Spleen (tissue), 11 donors: ENCODE data around the gene ADD1. TPM values are rescaled to one million over a fixed set of nuclear protein-coding genes. Genes with fewer than 3 reads are reported as not detected.

Experiments
- DNase-seq: peaks from one replicate; pipeline ENCODE4 v3.0.0-alpha.2; 2020
- H3K27ac ChIP-seq, 8 donors: fragments of 200-600 bp; sonication (generic) in 7 of 8; 1 replicate in 4 of 8; 2 replicates in 4 of 8; pipeline versions ENCODE4 v1.5.0 to v1.8.0; 2016 to 2021; ENCODE audit warnings: inconsistent platforms in 4 of 8, mild to moderate bottlenecking in 4 of 8, moderate library complexity in 1 of 8
- H3K27me3 ChIP-seq, 7 donors: fragments of 200-600 bp; sonication (generic) in 6 of 7; replicated peaks in 1 of 7; 1 replicate in 4 of 7; 2 replicates in 3 of 7; pipeline versions ENCODE4 v1.5.0 to v1.8.0; 2016 to 2021; ENCODE audit warnings: inconsistent platforms in 3 of 7, mild to moderate bottlenecking in 1 of 7
- H3K36me3 ChIP-seq, 6 donors: fragments of 200-600 bp; sonication (generic) in 5 of 6; 1 replicate in 4 of 6; 2 replicates in 2 of 6; pipeline versions ENCODE4 v1.5.0 to v1.8.0; 2016 to 2021; ENCODE audit warnings: inconsistent platforms in 2 of 6
- H3K4me1 ChIP-seq, 6 donors: fragments of 200-600 bp; sonication (generic) in 5 of 6; 1 replicate in 3 of 6; 2 replicates in 3 of 6; pipeline versions ENCODE4 v1.5.0 to v1.8.0; 2016 to 2021; ENCODE audit warnings: inconsistent platforms in 3 of 6
- H3K4me3 ChIP-seq, 8 donors: fragments of 200-600 bp; sonication (generic) in 7 of 8; 1 replicate in 4 of 8; 2 replicates in 4 of 8; pipeline versions ENCODE4 v1.5.0 to v1.8.0; 2016 to 2021; ENCODE audit warnings: inconsistent platforms in 4 of 8, mild to moderate bottlenecking in 4 of 8, moderate library complexity in 2 of 8
- H3K9me3 ChIP-seq, 8 donors: fragments of 200-600 bp; sonication (generic) in 7 of 8; 1 replicate in 4 of 8; 2 replicates in 4 of 8; pipeline versions ENCODE4 v1.5.0 to v1.8.0; 2016 to 2021; ENCODE audit warnings: inconsistent platforms in 4 of 8
- POLR2A ChIP-seq, 3 donors: fragments of 450-650 bp; IDR thresholded peaks; one replicate each; pipeline ENCODE4 v1.5.1; 2017; ENCODE audit warnings: antibody characterized with exemption in 3 of 3, mild to moderate bottlenecking in 1 of 3
- POLR2AphosphoS5 ChIP-seq, 3 donors: sonication (generic); formaldehyde crosslinking; IDR thresholded peaks; one replicate each; pipeline ENCODE4 v1.5.1; 2017; ENCODE audit warnings: antibody characterized with exemption in 3 of 3
- WGBS, 5 donors: extraction: QIAGEN DNeasy Blood & Tissue Kit in 3 of 5; methylation state at CpG; one replicate each; pipeline versions ENCODE4 v1.1.5 to v1.1.7; 2013 to 2018; 5-methylcytosine and 5-hydroxymethylcytosine counted together
- intact Hi-C: fragments of 100-400 bp; cut with DNase I; formaldehyde crosslinking; loops from one replicate; pipeline ENCODE4 v1.15.0; 2023; ENCODE audit warnings: low total_unique reads
- polyA plus RNA-seq, 3 donors: library from polyadenylated mRNA; stranded (reverse); fragments of 200-250 nt; gene quantifications; one replicate each; pipeline ENCODE4 v1.2.1, GENCODE V29; 2013
- total RNA-seq, 7 donors: library from RNA; depleted of rRNA in 3 of 7; stranded (reverse); fragments of >200 nt in 3 of 7; fragmentation: NEBNext Ultra II Directional in 4 of 7; extraction: Animal tissue kit (Norgen Biotek cat#: 25700) in 4 of 7; gene quantifications; one replicate each; pipeline versions ENCODE4 v1.1.0 to v1.2.1, GENCODE V29; 2016 to 2021
- TF ChIP-seq, protein P1 (sequence below), 11 experiments: fragments of 200-600 bp in 7 of 11; fragments of 450-650 bp in 4 of 11; sonication (generic) in 4 of 11; IDR thresholded peaks in 8 of 11; conservative IDR thresholded peaks in 3 of 11; 1 replicate in 7 of 11; 2 replicates in 4 of 11; pipeline versions ENCODE4 v1.4.0 to v1.8.0; 2016 to 2021; ENCODE audit warnings: antibody characterized with exemption in 11 of 11, inconsistent platforms in 4 of 11, mild to moderate bottlenecking in 1 of 11
- donor health status: healthy with polysubstance abuse.
- donor health status: DM: no; HTN: no; CAD: no; lungs with moderate emphysema.
- donor health status: DM: no; HTN: no; CAD: no.
- donor health status: Bipolar disorder and iron deficiency.
- donor health status: healthy.
- donor health status: DM: no; HTN: no; CAD: no.
- donor health status: DM: yes; HTN: yes; CAD: no.

ADD1 gene
- total and polyA plus RNA-seq, 10 donors: 175 to 348 (median 265) TPM

DNA sequence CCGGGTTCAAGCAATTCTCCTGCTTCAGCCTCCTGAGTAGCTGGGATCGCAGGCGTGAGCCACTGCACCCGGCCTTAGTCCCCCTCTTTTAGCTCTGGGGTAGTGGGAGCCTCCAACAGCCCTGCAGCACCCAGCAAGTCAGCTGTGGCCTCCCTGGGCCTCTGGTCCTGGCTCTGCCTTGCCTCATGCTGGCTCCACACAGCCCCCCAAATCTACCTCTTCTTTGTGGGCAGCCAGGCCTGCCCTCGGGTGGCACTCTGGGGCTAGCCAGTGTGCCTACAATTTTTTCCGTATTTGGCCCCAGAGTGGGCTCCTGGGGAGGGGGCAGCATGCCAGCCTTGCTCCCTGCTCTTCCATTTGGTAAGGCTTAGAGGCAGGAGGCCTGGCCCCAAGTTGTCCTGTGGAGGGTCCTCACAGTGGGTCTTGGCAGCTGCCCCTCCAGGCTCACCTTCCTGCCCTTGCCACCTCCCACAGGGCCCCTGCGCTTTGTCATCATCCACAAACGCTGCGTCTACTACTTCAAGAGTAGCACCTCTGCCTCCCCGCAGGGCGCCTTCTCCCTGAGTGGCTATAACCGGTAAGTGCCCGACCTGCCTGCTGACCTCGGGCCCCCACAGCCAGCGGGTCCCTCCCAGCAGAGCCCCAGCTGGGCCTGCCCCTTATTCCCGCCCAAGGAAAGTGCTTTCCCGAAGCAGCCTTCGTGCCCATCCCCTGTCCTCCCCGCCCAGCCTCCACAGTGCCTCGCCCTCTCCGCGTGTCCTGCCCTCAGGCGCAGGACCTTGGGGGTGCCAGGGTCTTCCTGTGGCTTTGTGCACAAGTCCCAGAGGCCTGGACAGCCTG, 21.0 kb upstream of the ADD1 start:
- intact Hi-C loops: no loop called here
- peaks cover 0 to 96% (median 69%) of the 10 kb centered on the region in 6 donors for H3K36me3 ChIP-seq
- no peak overlapping the region for H3K4me3 ChIP-seq
- peak; percentile 69 for DNase-seq
- H3K27me3 ChIP-seq: no peaks in the 10 kb centered on the region
- peaks cover 17 to 91% (median 60%) of the 10 kb centered on the region in 6 donors for H3K4me1 ChIP-seq
- TF ChIP-seq, protein P1, sequence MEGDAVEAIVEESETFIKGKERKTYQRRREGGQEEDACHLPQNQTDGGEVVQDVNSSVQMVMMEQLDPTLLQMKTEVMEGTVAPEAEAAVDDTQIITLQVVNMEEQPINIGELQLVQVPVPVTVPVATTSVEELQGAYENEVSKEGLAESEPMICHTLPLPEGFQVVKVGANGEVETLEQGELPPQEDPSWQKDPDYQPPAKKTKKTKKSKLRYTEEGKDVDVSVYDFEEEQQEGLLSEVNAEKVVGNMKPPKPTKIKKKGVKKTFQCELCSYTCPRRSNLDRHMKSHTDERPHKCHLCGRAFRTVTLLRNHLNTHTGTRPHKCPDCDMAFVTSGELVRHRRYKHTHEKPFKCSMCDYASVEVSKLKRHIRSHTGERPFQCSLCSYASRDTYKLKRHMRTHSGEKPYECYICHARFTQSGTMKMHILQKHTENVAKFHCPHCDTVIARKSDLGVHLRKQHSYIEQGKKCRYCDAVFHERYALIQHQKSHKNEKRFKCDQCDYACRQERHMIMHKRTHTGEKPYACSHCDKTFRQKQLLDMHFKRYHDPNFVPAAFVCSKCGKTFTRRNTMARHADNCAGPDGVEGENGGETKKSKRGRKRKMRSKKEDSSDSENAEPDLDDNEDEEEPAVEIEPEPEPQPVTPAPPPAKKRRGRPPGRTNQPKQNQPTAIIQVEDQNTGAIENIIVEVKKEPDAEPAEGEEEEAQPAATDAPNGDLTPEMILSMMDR (IDR thresholded peaks at IDR 0.05 in 8 of 11, conservative IDR thresholded peaks at IDR 0.05 in 3 of 11): no peak
- peak in 2 of 3 donors; percentile 55 to 70 for TF ChIP-seq POLR2AphosphoS5 (IDR thresholded peaks at IDR 0.05)
- 78 to 92% (median 85%) methylated on average over 23 of the region's 23 CpGs for WGBS, 5 donors
- H3K9me3 ChIP-seq: no peaks in the 10 kb centered on the region
- peak overlapping the region in 5 of 8 donors; percentile 25 to 54 (median 44) for H3K27ac ChIP-seq

DNA sequence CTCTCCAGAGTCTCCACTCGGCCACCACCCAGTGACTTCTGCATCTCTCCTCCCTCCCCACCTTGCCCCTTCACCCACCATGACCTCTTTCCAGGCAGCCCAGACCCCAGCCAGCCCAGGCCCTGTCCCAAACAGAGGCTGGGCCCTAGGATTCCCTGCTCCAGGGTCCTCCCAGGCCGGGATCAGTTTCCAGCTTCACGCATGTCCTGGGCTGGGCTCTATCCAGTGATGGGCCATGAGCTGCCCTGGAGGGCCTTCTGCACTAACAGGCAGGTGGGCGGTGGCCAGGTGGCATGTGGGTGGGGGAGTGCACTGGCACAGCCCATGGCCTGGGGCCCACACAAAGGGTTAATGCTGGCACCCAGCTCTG, 20.4 kb upstream of the ADD1 start:
- WGBS, 5 donors: 74 to 88% (median 83%) methylated on average over 3 to 4 of the region's 4 CpGs
- no peak for DNase-seq

DNA sequence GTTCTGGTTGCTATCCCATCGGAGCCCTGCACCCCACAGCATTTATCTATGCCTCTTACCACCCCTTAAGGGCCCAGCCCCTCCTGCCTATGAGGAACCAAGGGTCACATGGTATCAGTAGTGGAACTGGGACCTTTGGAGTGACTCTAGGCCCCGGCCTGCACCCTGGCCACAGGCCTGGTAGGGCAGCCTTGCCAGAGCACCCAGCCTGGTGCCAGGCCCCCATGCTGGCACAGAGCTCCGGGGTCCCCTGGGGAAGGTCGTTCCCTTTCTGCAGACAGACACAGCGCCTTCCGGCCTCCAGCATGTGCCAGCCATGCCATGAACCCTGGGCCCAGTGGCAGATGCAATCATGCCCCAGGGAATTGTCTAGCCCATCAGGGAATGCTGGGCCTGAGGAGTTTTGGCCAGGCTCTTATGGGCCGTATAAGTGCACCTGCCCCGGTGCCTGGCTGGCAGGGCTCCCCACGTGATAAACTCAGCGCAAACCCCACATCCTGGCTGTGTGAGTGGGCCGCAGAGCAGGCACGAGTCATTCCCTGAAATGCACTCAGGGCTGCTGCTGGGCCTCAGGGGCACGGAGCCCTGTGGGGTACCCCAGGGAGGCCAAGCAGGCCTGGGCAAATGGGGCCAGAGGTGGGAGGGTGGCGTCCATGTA, 19.8 kb upstream of the ADD1 start:
- Histone ChIP-seq H3K27me3 (no peaks in the 10 kb centered on the region), H3K27ac (peak overlapping the region in 5 of 8 donors; percentile 22 to 54 (median 44)), H3K4me1 (peaks cover 13 to 93% (median 55%) of the 10 kb centered on the region in 6 donors), H3K9me3 (no peaks in the 10 kb centered on the region), H3K4me3 (no peak overlapping the region), H3K36me3 (peaks cover 0 to 100% (median 80%) of the 10 kb centered on the region in 6 donors)
- intact Hi-C loops: no loop called here
- peak; percentile 73 for DNase-seq
- WGBS, 5 donors: 60 to 84% (median 79%) methylated on average over 1 to 14 of the region's 14 CpGs
- TF ChIP-seq, protein P1 (IDR thresholded peaks at IDR 0.05 in 8 of 11, conservative IDR thresholded peaks at IDR 0.05 in 3 of 11): no peak
- TF ChIP-seq POLR2A (IDR thresholded peaks at IDR 0.05) (no peak), POLR2AphosphoS5 (IDR thresholded peaks at IDR 0.05) (peak in 2 of 3 donors; percentile 8 to 47)

More for the DNA sequence above, 20.4 kb upstream of the ADD1 start:
- peak in 1 of 3 donors; percentile 51 for TF ChIP-seq POLR2AphosphoS5 (IDR thresholded peaks at IDR 0.05)
- TF ChIP-seq, protein P1 (IDR thresholded peaks at IDR 0.05 in 8 of 11, conservative IDR thresholded peaks at IDR 0.05 in 3 of 11): no peak
- Histone ChIP-seq H3K4me3 (no peak overlapping the region), H3K9me3 (no peaks in the 10 kb centered on the region), H3K27ac (peak overlapping the region in 5 of 8 donors; percentile 8 to 54 (median 44)), H3K27me3 (no peaks in the 10 kb centered on the region), H3K36me3 (peaks cover 0 to 99% (median 75%) of the 10 kb centered on the region in 6 donors), H3K4me1 (peaks cover 16 to 93% (median 58%) of the 10 kb centered on the region in 6 donors)
- intact Hi-C loops: no loop called here
